ENCODE data around the gene CDH24.

The CDH24 gene, protein sequence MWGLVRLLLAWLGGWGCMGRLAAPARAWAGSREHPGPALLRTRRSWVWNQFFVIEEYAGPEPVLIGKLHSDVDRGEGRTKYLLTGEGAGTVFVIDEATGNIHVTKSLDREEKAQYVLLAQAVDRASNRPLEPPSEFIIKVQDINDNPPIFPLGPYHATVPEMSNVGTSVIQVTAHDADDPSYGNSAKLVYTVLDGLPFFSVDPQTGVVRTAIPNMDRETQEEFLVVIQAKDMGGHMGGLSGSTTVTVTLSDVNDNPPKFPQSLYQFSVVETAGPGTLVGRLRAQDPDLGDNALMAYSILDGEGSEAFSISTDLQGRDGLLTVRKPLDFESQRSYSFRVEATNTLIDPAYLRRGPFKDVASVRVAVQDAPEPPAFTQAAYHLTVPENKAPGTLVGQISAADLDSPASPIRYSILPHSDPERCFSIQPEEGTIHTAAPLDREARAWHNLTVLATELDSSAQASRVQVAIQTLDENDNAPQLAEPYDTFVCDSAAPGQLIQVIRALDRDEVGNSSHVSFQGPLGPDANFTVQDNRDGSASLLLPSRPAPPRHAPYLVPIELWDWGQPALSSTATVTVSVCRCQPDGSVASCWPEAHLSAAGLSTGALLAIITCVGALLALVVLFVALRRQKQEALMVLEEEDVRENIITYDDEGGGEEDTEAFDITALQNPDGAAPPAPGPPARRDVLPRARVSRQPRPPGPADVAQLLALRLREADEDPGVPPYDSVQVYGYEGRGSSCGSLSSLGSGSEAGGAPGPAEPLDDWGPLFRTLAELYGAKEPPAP
- long read RNA-seq, donor 1, partial matches to known transcripts = 10 of 13 reads
- long read RNA-seq, donor 1, other reads (novel, unspliced or antisense) = 0 of 13 reads
- long read RNA-seq, donor 2 = 0 reads
- long read RNA-seq, donor 3, partial matches to known transcripts = 0 of 3 reads
- long read RNA-seq, donor 3, other reads (novel, unspliced or antisense) = 0 of 3 reads
- long read RNA-seq, donor 4, partial matches to known transcripts = 0 of 1 reads
- long read RNA-seq, donor 4, other reads (novel, unspliced or antisense) = 0 of 1 reads
- long read RNA-seq, donor 5, partial matches to known transcripts = 5 of 8 reads
- long read RNA-seq, donor 5, other reads (novel, unspliced or antisense) = 0 of 8 reads
- long read RNA-seq, donor 6, partial matches to known transcripts = 0 of 1 reads
- long read RNA-seq, donor 6, other reads (novel, unspliced or antisense) = 0 of 1 reads
- long read RNA-seq, donor 7 = 0 reads
- long read RNA-seq, donor 8, partial matches to known transcripts = 0 of 2 reads
- long read RNA-seq, donor 8, other reads (novel, unspliced or antisense) = 0 of 2 reads

DNA sequence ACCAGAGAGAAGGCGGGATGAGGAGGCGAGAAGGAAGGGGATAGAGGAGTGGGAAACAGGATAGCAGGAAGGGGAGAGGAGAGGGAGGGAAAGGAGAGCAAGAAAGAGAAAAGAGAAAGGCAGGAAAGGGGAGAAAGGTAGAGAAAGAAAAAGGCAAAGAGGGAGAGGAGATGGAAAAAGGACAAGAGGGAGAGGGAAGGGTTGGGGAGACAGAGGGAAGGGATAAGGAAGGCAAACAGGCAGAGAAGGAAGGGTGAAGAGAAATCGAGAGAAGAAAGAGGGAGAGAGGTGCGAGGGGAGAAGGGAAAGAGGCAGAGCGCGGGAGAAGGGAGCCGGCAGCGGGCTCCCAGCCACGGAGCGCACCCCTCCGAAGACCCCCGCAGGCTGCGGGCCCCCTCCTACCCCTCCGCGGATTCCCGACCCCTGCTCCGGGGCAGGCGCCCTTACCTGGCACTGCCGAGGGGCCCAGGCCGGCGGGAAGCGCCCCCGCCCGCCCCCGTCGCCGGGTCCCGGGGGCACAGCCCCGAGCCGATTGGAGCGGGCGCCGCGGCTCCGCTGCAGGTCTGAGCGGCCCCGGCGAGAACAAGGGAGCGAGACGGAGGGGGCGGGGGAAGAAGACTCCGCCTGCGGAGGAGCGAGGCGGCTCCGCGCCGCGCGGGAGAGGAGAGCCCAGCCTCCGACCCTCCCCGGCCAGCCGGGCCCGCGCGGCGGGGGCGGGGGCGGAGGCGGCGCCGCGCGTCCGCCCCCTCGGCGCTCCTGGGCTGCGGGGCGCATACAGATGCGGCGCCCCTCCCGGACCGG is at the start of gene CDH24:
Gene CDH24, minus strand, starts transcription at position 565 of the 801 bp plus-strand sequence. CDS start 1,787 bp downstream, outside the sequence.
- peak; percentile 69 for DNase-seq

DNA sequence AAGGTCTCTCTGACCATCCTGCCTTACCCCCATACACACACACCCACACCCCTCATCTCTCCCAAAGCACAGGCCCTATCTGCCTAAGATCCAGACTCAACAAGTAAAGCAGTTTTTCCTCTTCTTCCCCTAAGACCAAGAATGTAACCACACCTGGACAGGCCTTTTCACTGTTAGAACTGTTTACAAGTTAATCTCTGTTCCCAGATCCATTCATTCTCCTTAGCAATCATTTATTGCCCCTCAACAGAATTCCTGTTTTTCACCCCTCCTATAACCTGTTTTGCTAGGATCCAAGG is 49.4 kb upstream of the CDH24 start:
- DNase-seq = no peak

DNA sequence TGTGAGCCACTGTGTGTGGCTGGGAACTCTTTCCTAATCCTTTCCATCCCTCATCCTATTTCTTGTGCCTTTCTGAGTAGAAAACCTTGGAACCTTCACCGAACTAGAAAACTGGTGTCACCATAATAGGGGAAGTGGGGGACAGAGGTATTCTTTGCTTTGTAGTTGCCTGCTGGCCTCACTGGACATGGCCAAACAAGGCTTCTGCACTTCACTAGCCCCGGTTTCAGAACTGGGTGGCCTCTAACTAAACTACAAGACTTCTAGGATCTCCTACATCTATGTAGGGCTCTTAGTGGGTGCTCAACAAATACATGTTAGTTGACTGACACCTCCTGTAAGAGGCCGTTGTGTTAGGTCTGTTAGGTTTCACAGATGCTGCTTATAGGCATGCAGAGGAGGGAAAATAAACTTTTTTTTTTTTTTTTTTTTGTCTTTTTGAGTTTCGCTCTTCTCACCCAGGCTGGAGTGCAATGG is 48.1 kb upstream of the CDH24 start:
- DNase-seq = no peak

DNA sequence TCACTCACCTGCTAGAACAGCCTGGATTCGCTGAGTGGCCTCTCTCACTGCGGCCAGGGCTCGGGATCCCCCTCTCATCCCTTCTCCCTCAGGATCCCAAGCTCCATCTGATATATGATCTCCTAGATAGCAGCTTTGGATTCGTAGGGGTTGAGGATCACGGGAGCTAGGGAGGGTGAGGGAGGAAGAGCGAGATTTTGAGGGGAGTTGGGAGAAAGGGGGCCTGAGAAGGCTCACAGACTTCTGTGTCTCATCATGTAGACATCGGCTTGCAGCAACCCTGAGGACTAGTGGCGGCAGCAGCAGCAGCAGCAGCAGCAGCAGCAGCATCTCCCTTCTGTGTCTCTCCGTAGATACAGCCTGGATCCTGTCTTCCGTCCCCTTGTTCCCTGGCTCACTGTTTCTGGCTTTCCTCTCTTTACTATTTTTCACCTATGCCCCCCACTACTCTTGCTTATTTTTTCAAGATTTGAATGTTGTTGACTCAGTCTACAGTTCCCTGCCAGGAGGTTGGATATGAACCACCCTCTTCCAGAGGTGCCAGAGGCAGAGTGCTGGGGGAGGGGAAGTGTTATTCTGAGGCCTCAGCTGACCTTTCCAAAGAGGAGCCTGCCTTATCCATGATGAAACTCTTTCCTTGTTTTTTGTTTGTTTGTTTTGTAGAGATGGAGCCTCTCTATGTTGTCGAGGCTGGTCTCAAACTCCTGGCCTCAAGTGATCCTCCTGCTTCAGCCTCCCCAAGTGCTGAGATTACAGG is 47.4 kb upstream of the CDH24 start, which contains the start of gene CIROP:
Gene CIROP, minus strand, starts transcription at position 399 of the 757 bp plus-strand sequence. Its CDS starts 69 bp downstream, at position 330.
- no peak for DNase-seq

DNA sequence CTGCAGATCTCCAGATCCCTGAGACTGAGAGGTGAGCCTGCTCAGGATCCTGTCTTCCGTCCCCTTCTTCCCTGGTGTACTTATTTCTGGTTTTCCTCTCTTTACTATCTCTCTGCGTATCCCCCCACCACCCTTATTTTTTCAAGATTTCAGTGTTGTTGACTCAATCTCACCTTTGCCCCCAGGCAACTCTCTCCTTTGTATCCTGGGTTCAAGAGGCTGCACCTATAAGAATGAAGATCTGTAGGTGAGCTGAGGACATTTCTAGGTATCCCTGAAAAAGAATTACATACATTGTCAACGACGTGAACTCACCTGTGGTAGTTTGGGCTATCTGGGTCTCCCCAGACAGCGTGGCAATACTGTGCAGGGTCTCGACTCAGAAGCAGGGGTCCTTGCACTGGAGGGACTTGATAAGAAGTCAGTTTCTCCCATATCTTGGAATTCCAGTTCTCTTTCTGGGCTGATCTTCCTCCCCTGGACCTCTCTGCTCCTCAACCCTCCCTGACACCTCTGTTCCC is 46.8 kb upstream of the CDH24 start:
- DNase-seq = no peak

DNA sequence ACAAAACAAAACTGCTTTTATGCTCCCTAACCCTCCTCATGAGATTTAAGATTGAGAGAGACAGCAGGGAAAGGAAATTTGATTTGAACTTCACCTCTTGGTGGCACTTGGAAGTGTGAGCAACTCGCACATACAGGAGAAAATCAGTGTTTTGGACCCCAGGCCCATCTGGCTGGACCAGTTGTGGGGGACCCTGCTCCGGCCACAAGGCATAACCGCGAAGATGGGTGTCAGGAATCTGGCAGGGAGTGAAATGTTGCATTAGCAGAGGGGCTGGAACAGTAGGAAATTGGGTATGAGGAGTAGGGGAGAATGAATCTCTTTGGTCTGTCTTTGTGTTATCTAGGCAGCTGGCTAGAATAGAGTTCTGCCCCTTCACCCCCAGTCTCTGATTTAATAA is 46.3 kb upstream of the CDH24 start:
- no peak for DNase-seq

DNA sequence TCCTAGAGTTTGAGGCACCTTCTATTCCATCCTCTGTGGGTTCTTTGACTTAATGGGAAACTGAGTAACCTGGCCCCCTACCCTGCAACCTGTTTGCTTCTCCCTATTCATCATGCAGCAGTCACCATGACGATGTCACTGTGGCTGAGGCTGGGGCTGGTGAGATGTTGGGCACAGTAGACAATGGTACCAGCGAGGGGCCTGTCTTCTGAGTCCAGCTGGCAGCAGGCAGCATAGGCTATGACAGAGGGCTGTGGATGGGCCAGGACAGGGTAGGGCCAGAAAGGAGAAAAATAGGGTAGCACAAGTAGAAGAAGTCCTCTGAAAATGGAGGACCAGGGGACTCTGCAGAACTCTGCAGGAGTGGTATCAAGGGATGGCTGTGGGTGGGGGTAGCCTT is 45.5 kb upstream of the CDH24 start:
- DNase-seq = no peak

DNA sequence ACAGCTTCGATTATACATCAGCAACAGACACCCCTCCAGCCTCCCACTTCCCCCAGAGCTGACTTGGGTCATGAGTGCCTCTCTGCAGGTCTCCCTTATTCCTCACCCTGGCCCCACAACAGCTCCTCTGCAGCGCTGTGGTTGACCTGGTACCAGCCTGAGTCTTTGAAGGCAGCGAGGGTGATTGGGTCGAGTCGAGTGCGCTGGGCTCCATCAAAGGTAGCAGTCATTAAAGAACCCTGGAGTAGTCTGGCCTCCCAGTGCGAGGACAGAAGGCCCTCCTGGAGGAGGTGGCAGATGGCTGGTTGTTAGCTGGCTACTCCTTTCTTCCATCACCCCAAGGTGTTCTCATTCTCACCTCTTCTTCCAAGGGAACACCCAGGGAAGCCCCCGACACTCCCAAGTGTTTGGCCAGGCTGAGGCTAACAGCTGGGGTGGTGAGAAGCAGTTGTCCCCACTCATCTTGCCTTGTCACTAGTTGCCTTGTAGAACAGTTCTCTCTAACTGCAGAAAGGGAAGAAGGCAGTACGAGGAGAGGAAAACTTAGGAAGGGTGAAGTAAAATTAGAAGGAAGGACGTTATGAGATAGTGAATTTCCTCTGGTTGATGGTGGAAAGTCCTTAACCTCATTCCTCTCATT is 44.8 kb upstream of the CDH24 start:
- DNase-seq = no peak

DNA sequence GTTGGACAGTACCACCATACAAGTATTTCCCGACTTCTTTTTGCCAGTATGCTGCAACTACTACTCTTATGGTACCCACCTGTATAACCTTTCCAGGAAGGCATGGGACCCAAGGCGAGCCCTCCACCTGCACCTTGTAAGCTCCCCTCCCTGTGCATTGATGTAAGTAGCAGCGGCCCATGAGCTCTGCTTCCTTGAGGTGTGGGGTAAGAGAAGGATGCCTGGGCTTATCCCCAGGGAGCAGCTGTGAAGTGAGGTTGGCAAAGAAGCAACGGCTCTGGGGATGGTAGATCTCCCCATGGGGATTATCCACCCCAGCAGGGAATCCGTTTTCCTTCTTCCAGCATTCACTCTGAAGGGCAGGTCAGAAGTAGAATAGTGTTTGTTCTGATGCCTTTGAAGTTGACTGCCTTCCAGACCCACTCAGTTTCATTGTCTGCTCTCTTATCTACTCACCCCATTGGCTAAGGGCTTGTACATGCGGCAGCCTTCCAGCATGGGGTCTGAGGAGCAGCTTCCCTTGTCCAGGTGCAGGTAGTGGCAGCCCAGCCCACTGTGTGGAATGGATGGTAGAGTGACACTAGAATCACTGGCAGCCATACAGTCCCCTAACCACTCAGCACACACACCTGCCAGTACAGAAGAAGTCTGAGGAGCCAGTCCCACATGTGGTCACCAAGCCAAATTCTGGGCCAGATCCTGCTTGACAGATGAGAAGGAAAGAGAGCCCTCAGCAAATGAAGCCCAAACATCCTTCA is 44.1 kb upstream of the CDH24 start:
- no peak for DNase-seq

DNA sequence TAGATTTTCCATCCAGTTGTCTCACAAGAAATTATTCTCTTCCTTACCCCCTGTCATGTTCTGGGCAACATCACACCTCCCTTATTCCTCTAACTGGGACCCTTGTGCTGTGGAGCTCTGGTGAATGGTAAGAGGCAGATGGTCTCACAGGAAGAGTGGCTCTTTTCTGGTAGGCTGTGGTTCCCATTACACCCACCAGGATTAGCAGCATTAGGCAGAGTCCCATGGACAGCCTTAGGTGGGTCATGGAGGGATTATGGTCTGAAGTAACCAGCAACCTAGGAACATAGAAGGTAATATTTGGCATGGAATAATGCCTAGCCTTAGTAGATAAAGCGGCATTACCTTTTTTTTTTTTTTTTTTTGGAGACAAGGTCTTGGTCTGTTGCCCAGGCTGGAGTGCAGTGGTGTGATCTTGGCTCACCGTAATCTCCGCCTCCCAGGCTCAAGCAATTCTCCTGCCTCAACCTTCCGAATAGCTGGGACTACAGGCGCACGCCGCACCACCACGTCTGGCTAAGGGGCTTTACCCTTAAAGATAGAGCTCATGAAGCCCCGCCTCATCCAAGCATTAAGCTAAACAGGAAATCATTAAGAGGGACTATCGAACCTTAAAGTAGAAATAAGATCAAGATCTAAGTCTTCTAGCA is 42.0 kb upstream of the CDH24 start:
- DNase-seq = no peak

DNA sequence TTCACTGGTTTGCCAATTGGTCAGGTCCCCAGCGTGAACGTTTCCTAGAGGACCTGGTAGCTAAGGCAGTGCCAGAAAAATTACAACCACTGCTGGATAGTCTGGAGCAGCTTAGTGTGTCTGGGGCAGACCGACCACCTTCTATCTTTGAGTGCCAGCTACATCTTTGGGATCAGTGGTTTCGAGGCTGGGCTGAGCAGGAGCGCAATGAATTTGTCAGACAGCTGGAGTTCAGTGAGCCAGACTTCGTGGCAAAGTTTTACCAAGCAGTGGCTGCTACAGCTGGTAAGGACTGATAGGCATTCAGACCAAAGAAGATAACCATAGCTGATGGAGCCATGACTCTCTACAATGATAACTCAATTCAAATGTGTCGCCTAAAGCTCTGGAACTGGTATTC is 40.5 kb upstream of the CDH24 start:
- no peak for DNase-seq

DNA sequence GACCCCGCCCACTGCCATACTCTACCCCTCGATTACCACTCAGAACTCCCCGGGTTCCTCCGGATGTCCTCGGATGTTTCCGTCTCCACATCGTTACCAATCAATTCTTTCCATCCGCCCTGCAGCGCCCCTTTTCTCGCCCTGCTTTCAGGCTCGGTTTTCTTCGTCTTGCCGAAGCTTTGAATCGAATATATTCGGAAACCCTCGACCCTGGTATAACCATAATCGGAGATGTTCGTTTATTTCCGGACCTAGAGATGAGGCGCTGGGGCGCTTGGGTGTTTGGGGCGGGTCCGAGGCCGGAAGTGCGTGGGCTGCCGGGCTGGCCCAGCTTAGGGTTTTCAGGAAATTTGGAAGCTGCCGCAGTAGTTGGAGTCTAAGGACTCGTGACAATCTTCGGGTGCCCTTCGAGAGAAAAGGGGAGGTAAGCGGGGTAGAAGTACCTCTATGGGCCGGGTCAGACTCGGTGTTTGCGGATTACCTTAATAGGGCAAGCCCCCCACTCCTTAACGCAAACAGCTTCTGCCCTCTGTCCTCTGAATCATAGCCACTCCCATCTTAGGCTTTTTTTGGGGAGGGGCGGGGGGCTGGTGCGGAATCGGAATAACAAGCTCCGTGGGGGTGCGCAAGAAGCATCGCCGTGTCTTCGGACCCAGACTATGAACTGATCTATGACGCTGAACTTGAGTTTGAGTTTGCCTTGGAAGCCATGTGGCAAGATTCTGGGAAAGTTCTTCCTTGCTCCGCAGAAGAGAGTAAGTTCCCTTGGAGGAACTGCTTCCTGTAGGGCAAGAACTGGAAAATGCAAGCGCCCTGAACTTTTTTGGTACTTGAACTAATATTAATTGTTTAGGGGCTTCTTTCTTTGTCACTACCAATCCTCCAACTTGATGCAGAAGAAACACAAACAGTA is 38.1 kb upstream of the CDH24 start, which contains the start of gene C14orf119:
Gene C14orf119, plus strand, starts transcription at position 310 of the 913 bp plus-strand sequence. CDS start 2,154 bp downstream, outside the sequence.
- DNase-seq = peak; percentile 93

DNA sequence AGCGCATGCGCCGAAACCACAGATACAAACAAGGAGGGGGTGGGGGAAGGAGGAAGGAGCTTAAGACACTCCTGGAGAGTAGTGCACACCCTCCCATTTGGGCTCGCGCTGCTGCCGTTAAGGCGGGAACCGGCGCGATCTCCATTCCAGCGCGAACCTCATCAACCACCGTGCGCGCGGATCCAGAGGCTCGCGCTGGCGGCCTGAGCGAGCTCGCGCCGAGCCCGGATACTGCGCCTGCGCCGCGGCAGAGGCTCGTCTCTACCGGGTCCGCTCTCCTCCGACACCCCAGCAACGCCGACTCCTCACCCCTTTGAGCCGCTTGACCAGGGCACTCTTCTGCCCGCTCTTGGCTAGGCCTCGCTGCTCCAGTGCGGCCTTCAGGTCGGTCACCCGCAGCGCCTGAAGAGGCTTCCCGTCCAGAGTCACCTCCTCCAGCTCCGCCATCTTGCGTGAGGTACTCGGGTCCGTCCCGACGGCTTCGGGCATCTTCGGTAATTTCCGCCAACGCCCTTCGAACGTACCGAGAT is 37.4 kb upstream of the CDH24 start, which contains the start of gene ACIN1:
Gene ACIN1, minus strand, starts transcription at position 471 of the 530 bp plus-strand sequence. Its CDS starts 24 bp downstream, at position 447.
- DNase-seq = peak; percentile 99

DNA sequence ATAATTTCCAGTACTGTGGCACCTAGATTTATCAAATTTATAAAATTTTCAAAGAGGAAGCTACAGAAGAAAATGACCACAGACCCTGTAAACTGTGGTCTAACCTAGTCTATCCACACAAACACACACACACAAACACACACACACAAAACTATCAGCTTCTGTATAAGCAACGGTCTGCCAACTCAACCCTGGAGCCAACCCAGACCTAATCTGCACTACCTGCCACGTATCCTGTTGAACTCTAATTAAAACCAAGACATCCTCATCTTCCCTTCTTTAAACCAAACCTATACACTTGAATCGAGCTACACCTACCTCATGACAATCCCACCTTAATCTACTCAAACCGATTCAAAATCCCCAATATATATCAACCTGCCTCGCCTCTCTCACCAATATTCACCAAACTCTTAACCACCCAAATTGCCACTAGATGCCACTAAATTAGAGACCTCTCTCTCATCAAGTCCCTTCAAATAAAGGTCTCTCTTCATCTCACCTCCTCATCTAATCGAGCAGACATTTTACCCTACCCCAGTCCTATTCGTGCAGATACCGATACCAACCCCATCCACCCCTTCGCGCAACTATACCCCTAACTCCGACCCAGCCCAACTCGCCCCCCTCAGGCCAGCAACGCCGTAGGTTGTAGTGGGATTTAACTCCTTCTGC is 36.8 kb upstream of the CDH24 start:
- no peak for DNase-seq

DNA sequence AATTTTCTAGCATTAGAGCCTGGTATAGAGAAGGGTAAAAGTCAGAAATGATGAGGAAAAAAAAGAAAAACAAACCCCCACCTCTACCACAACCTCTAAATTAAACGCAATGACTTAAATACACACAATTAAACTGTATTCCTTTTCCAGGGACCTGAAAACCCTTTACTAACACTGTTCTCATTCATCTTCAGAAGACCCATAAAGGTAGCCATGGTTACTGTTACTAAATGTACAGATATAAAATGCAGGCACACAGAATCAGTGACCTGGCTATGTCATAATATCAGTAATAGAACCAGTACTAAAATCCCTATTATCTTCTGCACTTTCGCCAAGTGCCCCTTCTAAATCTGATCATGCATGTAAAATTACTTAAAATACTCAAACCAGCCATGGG is 36.2 kb upstream of the CDH24 start:
- DNase-seq = no peak

DNA sequence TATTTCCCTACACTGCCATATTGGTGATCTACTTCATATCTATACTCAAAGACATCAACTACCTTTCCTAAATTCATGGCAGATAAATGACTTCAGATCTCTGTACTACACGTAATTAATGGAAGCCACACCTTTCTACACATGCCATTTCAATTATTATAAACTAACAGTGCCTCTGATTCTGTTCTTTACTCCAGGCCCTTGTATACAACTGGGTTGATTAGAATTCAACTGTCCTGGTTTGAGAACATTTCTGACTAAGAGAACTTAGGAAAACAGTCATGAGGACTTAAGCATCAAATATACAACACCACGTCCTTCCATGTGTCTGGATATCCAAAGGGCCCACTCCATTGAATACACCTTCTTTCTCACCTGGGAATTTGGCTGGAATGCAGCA is 35.8 kb upstream of the CDH24 start:
- DNase-seq = no peak

Measured in right kidney (tissue), 9 donors.